Epidermal melanocyte (primary cell): ENCODE data around the gene HUNK.
A peak's percentile ranks its signal among the peaks of the same experiment; 100 is the strongest.

Experiments
- DNase-seq: peaks from one replicate; pipeline ENCODE4 v3.0.0; 2011; ENCODE audit warnings: low spot score; ENCODE audit not compliant: insufficient read length

Gene HUNK

GRCh38 chr21:31895077-31895835, 22.4 kb downstream of the HUNK start:
- no peak for DNase-seq

- DNase-seq: no peak
Measured at GRCh38 chr21:31896019-31896418, 23.2 kb downstream of the HUNK start.

GRCh38 chr21:31897311-31897710, 24.5 kb downstream of the HUNK start:
- DNase-seq: no peak

DNA sequence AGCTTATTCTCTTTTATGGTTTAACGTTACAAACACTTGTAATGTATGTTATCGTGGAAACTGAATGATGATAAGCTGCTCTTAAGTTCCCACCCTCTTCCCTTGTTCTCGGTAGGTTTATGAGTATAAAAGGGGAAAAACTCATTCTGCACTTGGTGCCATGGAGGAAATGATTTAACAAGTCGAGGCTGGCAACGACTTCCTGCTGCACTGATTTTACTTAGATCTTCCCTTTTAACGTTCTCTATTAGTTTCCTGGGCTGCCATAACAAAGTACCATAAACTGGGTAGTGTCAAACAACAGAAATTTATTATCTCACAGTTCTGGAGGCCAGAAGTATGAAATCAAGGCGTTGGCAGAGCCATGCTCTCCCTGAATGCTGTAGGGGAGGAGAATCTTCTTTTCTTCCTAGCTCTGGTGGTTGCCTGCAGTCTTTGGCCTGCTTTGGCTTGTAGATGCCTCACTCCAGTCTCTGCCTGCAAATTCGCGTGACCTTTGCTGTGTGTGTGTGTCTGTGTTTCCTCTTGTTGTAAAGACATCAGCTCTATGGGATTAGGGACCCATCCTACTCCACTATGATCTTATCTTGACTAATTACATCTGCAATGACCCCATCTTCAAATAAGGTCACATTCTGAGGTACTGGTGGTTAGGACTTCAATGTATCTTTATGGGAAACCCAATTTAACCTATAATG, 26.3 kb downstream of the HUNK start:
- DNase-seq: no peak

GRCh38 chr21:31900121-31900895, 27.5 kb downstream of the HUNK start:
- no peak for DNase-seq

DNA sequence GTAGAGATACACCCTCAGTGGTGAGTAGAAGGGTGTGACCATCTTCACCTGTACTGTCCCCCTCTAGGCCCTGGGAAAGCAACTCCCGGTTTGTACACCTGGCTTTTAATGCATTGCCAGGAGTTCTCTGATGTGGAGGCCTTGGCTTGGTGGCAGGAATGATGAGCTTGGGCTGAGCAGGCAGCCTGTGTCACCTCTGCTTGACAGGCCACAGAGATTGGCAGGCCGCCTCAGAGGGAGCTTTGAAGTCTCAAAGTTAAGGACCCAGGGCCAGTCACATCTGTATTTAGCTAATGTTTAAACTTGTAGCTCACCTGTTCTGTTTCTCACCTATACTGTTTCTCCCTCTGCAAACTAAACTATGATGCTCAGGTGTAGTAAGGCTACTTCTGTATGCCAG, 28.5 kb downstream of the HUNK start:
- no peak for DNase-seq

GRCh38 chr21:31902438-31902837, 29.6 kb downstream of the HUNK start:
- no peak for DNase-seq

DNA sequence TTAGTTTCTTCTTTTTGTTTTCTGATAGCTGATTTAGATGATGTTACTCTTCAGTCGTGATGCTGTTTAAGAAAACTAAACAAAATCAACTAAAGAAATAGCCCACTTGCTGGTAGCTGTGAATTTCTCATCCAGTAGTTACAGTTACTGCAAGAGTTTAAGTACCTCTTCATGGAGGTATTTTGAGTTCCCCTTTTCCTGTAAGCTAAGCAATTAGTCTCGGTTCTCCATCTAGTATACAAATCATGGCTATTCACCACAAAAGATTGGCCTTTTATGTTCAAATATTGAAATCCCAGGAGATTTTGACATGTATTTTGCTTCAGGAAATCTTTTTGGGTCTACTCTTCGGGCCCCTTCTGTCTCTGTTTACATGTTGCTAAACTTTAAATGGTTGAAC, 31.1 kb downstream of the HUNK start:
- no peak for DNase-seq

GRCh38 chr21:31905503-31906451, 33.0 kb downstream of the HUNK start:
- DNase-seq: no peak

- DNase-seq: no peak
Measured at GRCh38 chr21:31908106-31909031, 35.5 kb downstream of the HUNK start.

- no peak for DNase-seq
Measured at GRCh38 chr21:31909153-31910073, 36.6 kb downstream of the HUNK start.

DNA sequence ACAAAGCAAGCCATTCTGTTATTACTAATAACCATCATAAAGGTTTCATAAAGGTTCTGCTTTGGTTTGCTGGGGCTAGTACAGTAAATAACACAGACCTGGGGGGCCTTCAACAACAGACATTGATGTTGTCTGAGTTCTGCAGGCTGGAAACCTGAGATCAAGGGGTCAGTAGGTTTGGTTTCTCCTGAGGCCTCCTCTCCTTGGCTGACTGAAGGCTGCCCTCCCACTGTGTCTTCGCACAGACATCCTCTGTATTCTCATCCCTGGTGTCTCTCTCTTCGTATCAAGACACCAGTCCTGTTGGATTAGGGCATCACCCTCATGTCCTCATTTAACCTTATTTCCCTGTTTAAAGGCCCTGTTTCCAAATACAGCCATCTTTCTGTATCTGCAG, 37.3 kb downstream of the HUNK start:
- no peak for DNase-seq

GRCh38 chr21:31911138-31911907, 38.5 kb downstream of the HUNK start:
- DNase-seq: peak; percentile 34

- no peak for DNase-seq
Measured at GRCh38 chr21:31912501-31912900, 39.7 kb downstream of the HUNK start.

- DNase-seq: no peak
Measured at GRCh38 chr21:31913182-31913608, 40.4 kb downstream of the HUNK start.

GRCh38 chr21:31914472-31914871, 41.7 kb downstream of the HUNK start:
- no peak for DNase-seq

DNA sequence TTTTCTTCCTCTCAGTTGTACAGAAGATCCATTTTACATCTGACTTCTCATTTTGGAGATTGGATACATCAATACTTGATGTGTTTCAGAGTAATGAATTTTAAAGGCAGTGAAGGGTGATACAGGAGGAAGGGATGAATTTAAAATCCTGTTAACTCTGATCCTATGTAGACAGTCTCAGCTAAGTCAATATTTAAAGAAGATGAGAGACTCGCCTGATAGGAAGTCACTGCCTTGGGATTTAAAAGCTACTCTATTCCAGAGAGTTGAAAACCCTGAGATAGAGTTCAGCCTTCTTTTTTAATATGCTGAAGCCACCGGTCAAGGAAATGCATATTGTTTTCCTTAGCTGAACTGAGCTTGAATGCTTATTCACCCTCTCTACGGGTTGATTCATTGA, 42.7 kb downstream of the HUNK start:
- DNase-seq: no peak

DNA sequence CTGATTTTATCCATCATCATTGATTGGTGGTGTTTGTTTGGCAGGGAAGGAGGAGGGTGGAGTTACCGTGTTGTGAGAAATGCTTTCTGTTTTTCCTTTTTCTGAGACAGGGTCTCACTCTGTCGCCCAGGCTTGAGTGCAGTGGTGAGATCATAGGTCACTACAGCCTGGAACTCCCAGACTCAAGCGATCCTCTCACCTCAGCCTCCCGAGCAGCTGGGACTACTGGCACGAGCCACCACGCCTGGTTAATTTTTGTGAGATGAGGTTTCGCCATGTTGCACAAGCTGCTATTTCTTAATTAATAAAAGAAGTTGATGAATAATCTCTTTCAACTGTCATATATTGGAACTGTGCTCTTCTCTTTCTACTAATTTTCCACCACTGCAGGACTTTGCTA, 44.3 kb downstream of the HUNK start:
- DNase-seq: no peak
